ENCODE measurements around the gene ZNF552. TPM values are rescaled to one million over a fixed set of nuclear protein-coding genes. Genes with fewer than 3 reads are reported as not detected.
A peak's percentile ranks its signal among the peaks of the same experiment; 100 is the strongest.
"Not testable (repeated sequence)": the region's sequence is repeated elsewhere in the genome, so short reads cannot be mapped to it uniquely, and the experiment has no call there.

The ZNF552 gene
- total and polyA plus RNA-seq, 2 of the 13 experiments (the other 11 are each of a cell fraction or from before 2014, with no cell fraction given) = 8.1 to 16.6 TPM

DNA sequence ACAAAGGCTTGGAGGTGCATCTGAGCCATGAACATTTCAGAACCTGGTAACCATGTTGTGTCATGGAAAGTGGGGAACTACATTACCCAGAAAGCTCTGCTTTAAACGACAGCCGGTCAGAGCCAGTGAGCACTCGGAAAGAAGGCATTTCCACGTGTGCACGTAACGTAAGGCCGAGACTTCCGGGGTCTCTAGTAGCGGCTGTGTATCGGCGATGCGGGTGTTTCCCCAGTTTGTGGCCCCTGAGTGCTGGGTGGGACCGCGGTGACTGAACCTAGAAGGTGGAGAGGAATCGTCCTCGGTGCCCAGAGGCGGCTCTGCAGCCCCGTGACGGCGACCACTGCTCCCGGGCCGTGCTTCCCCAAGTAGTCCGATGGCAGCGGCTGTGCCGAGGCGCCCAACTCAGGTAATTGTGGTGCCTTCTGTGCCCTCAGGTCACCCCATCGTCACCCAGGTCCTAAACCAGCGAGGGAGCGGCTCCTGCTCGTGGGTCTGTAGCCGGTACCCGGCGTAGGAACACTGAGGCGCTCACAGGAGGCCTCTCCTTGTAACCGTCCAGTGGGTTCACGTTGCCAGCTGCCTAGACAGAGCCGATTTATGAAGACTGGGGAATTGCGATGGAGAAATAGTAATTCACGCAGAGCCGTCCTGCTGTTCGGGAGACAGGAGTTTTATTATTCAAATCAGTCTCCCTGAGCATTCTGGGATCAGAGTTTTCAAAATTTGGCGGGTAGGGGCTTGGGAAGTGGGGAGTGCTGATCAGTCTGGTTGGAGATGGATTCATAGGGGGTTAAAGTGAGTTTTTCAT, 35.2 kb upstream of the ZNF552 start, which contains the start of gene ZNF587 (continued):
- TF ChIP-seq, protein P1, sequence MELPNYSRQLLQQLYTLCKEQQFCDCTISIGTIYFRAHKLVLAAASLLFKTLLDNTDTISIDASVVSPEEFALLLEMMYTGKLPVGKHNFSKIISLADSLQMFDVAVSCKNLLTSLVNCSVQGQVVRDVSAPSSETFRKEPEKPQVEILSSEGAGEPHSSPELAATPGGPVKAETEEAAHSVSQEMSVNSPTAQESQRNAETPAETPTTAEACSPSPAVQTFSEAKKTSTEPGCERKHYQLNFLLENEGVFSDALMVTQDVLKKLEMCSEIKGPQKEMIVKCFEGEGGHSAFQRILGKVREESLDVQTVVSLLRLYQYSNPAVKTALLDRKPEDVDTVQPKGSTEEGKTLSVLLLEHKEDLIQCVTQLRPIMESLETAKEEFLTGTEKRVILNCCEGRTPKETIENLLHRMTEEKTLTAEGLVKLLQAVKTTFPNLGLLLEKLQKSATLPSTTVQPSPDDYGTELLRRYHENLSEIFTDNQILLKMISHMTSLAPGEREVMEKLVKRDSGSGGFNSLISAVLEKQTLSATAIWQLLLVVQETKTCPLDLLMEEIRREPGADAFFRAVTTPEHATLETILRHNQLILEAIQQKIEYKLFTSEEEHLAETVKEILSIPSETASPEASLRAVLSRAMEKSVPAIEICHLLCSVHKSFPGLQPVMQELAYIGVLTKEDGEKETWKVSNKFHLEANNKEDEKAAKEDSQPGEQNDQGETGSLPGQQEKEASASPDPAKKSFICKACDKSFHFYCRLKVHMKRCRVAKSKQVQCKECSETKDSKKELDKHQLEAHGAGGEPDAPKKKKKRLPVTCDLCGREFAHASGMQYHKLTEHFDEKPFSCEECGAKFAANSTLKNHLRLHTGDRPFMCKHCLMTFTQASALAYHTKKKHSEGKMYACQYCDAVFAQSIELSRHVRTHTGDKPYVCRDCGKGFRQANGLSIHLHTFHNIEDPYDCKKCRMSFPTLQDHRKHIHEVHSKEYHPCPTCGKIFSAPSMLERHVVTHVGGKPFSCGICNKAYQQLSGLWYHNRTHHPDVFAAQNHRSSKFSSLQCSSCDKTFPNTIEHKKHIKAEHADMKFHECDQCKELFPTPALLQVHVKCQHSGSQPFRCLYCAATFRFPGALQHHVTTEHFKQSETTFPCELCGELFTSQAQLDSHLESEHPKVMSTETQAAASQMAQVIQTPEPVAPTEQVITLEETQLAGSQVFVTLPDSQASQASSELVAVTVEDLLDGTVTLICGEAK (IDR thresholded peaks at IDR 0.05) = not testable (repeated sequence)
- TF ChIP-seq, protein P1 (CRISPR knock-in tag; IDR thresholded peaks at IDR 0.05) = 0 out of 2 replicates have a peak, but pooled peaks have one; percentile 43
- TF ChIP-seq, protein P2, sequence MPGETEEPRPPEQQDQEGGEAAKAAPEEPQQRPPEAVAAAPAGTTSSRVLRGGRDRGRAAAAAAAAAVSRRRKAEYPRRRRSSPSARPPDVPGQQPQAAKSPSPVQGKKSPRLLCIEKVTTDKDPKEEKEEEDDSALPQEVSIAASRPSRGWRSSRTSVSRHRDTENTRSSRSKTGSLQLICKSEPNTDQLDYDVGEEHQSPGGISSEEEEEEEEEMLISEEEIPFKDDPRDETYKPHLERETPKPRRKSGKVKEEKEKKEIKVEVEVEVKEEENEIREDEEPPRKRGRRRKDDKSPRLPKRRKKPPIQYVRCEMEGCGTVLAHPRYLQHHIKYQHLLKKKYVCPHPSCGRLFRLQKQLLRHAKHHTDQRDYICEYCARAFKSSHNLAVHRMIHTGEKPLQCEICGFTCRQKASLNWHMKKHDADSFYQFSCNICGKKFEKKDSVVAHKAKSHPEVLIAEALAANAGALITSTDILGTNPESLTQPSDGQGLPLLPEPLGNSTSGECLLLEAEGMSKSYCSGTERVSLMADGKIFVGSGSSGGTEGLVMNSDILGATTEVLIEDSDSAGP (CRISPR knock-in tag; IDR thresholded peaks at IDR 0.05; ENCODE audit: borderline replicate concordance) = peak; percentile 71; the same call in 1 of the 2 replicates
- TF ChIP-seq, protein P3, sequence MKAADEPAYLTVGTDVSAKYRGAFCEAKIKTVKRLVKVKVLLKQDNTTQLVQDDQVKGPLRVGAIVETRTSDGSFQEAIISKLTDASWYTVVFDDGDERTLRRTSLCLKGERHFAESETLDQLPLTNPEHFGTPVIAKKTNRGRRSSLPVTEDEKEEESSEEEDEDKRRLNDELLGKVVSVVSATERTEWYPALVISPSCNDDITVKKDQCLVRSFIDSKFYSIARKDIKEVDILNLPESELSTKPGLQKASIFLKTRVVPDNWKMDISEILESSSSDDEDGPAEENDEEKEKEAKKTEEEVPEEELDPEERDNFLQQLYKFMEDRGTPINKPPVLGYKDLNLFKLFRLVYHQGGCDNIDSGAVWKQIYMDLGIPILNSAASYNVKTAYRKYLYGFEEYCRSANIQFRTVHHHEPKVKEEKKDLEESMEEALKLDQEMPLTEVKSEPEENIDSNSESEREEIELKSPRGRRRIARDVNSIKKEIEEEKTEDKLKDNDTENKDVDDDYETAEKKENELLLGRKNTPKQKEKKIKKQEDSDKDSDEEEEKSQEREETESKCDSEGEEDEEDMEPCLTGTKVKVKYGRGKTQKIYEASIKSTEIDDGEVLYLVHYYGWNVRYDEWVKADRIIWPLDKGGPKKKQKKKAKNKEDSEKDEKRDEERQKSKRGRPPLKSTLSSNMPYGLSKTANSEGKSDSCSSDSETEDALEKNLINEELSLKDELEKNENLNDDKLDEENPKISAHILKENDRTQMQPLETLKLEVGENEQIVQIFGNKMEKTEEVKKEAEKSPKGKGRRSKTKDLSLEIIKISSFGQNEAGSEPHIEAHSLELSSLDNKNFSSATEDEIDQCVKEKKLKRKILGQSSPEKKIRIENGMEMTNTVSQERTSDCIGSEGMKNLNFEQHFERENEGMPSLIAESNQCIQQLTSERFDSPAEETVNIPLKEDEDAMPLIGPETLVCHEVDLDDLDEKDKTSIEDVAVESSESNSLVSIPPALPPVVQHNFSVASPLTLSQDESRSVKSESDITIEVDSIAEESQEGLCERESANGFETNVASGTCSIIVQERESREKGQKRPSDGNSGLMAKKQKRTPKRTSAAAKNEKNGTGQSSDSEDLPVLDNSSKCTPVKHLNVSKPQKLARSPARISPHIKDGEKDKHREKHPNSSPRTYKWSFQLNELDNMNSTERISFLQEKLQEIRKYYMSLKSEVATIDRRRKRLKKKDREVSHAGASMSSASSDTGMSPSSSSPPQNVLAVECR (CRISPR knock-in tag; IDR thresholded peaks at IDR 0.05; ENCODE audit: borderline replicate concordance) = peak; percentile 77
- TF ChIP-seq ATF1 (CRISPR knock-in tag; IDR thresholded peaks at IDR 0.05) = peak; percentile 67
- peak; percentile 73 for TF ChIP-seq GABPA (IDR thresholded peaks at IDR 0.05; ENCODE audit: low read depth, low read length)
- TF ChIP-seq GABPA (CRISPR knock-in tag; IDR thresholded peaks at IDR 0.05; ENCODE audit: low read depth) = peak; percentile 93
- TF ChIP-seq, protein P4, sequence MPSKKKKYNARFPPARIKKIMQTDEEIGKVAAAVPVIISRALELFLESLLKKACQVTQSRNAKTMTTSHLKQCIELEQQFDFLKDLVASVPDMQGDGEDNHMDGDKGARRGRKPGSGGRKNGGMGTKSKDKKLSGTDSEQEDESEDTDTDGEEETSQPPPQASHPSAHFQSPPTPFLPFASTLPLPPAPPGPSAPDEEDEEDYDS (CRISPR knock-in tag; IDR thresholded peaks at IDR 0.05) = peak; percentile 31; the same call in 1 of the 2 replicates
- peak; percentile 84 for TF ChIP-seq HCFC1 (IDR thresholded peaks at IDR 0.05; ENCODE audit: low read depth, low read length)
